Mucosa of gallbladder (tissue), 1 donor: Measurements from ENCODE around the gene RPL6. TPM values are rescaled to one million over a fixed set of nuclear protein-coding genes. Genes with fewer than 3 reads are reported as not detected.

Source experiments
- DNase-seq: peaks from one replicate; pipeline ENCODE4 v3.0.0-alpha.2; 2020; ENCODE audit warnings: low spot score
- total RNA-seq: library from RNA; stranded (reverse); gene quantifications from one replicate; pipeline ENCODE4 v1.2.1, GENCODE V29; 2021
- donor health status: DM: no; HTN: no; CAD: no.

Gene RPL6
- total RNA-seq, 1 donor from 2014 or later: 769 TPM

GRCh38 chr12:112380663-112381405 is 28.6 kb downstream of the RPL6 start:
- DNase-seq: no peak

- no peak for DNase-seq
Observed at GRCh38 chr12:112375105-112375504, 34.3 kb downstream of the RPL6 start.

GRCh38 chr12:112374166-112374740 is 35.2 kb downstream of the RPL6 start:
- no peak for DNase-seq

- no peak for DNase-seq
Observed at GRCh38 chr12:112370868-112371510, 38.4 kb downstream of the RPL6 start.

- no peak for DNase-seq
Observed at GRCh38 chr12:112370199-112370598, 39.2 kb downstream of the RPL6 start.

- no peak for DNase-seq
Observed at GRCh38 chr12:112368856-112369255, 40.5 kb downstream of the RPL6 start.

GRCh38 chr12:112367965-112368364 is 41.4 kb downstream of the RPL6 start:
- no peak for DNase-seq

GRCh38 chr12:112362310-112362709 is 47.1 kb downstream of the RPL6 start:
- no peak for DNase-seq

- DNase-seq: no peak
Observed at GRCh38 chr12:112361271-112361670, 48.1 kb downstream of the RPL6 start.

- no peak for DNase-seq
Observed at GRCh38 chr12:112359290-112359689, 50.1 kb downstream of the RPL6 start.

- DNase-seq: no peak
Observed at GRCh38 chr12:112357214-112357613, 52.2 kb downstream of the RPL6 start.

Other genes starting within 250 kb of the RPL6 start
- gene HECTD4, start 27.2 kb downstream of the RPL6 start, total RNA-seq: 49.1 TPM
- gene PTPN11, start 9.3 kb upstream of the RPL6 start, total RNA-seq: 96.8 TPM